HT1080 (cell line): ENCODE data around the gene STOML1. TPM values are rescaled to one million over a fixed set of nuclear protein-coding genes. Genes with fewer than 3 reads are reported as not detected.

Experiments
- DNase-seq: peaks from one replicate; pipeline ENCODE4 v3.0.0-alpha.2; 2015; ENCODE audit warnings: low read depth
- total RNA-seq: library from RNA; depleted of rRNA; stranded (reverse); fragments of >200 nt; shearing (Covaris generic); gene quantifications from 2 replicates; pipeline ENCODE4 v1.2.3, GENCODE V29; 2014; rRNA removed

STOML1 gene
- total RNA-seq, 1 experiment from 2014 or later, result 28.3 TPM

- DNase-seq, result no peak
Measured at GRCh38 chr15:73932381-73933191, 59.5 kb downstream of the STOML1 start.

- DNase-seq, result no peak
Measured at GRCh38 chr15:73931441-73931840, 60.7 kb downstream of the STOML1 start.

- DNase-seq, result no peak
Measured at GRCh38 chr15:73930790-73931281, 61.3 kb downstream of the STOML1 start.

- DNase-seq, result no peak
Measured at GRCh38 chr15:73930371-73930770, 61.7 kb downstream of the STOML1 start.

- DNase-seq, result no peak
Measured at GRCh38 chr15:73928971-73929627, 63.0 kb downstream of the STOML1 start.

Other genes starting within 250 kb of the STOML1 start
- gene INSYN1, start 238.9 kb downstream of the STOML1 start, total RNA-seq, result 0.53 and 1.1 TPM in 2 replicates
- not detected in 2 replicates for gene TBC1D21, start 118.7 kb downstream of the STOML1 start, total RNA-seq
- 51.8 and 67.5 TPM in 2 replicates for gene LOXL1, start 65.8 kb downstream of the STOML1 start, total RNA-seq
- gene PML, start 2.4 kb upstream of the STOML1 start, total RNA-seq, result 31.9 and 39.2 TPM in 2 replicates
- not detected in 2 replicates for gene GOLGA6A, start 90.3 kb upstream of the STOML1 start, total RNA-seq
- not detected in 2 replicates for gene ISLR2, start 138.3 kb upstream of the STOML1 start, total RNA-seq
- 0.05 TPM in 1 of 2 replicates, not detected in the other for gene ISLR, start 181.4 kb upstream of the STOML1 start, total RNA-seq
- 0.10 TPM in 1 of 2 replicates, not detected in the other for gene STRA6, start 210.5 kb upstream of the STOML1 start, total RNA-seq
- not detected in 2 replicates for gene CCDC33, start 244.0 kb upstream of the STOML1 start, total RNA-seq